Measurements from ENCODE around the gene TBL1X. TPM values are rescaled to one million over a fixed set of nuclear protein-coding genes. Genes with fewer than 3 reads are reported as not detected.
"Not testable (repeated sequence)": the region's sequence is repeated elsewhere in the genome, so short reads cannot be mapped to it uniquely, and the experiment has no call there.

Gene TBL1X
- total RNA-seq, 6 experiments from 2014 or later = 34.4 to 53.2 (median 44.9) TPM

GRCh38 chrX:9467751-9468150 lies 2.9 kb downstream of the TBL1X start:
- peaks cover 11% of the 10 kb centered on the region; the same call in 1 of the 2 replicates for H3K36me3 Mint-ChIP-seq (ENCODE audit: low read depth)
- H3K4me3 Mint-ChIP-seq = peak overlapping the region; percentile 89
- no peak for DNase-seq
- peak overlapping the region; percentile 32; the same call in 1 of the 2 replicates for H3K27ac Mint-ChIP-seq
- no peaks in the 10 kb centered on the region for H3K9me3 Mint-ChIP-seq
- no peaks in the 10 kb centered on the region; the same call in 1 of the 2 replicates for H3K27me3 Mint-ChIP-seq (ENCODE audit: insufficient read depth)
- no peak for TF ChIP-seq CTCF (IDR thresholded peaks at IDR 0.05)
- peaks cover 29% of the 10 kb centered on the region for H3K4me1 Mint-ChIP-seq (ENCODE audit: low read depth)

- H3K9me3 Mint-ChIP-seq = no peaks in the 10 kb centered on the region
Observed at GRCh38 chrX:9471571-9471985, 6.7 kb downstream of the TBL1X start.

GRCh38 chrX:9473708-9474107 lies 8.8 kb downstream of the TBL1X start:
- no peaks in the 10 kb centered on the region; the same call in 1 of the 2 replicates for H3K27me3 Mint-ChIP-seq (ENCODE audit: insufficient read depth)
- no peak overlapping the region for H3K4me3 Mint-ChIP-seq
- no peak overlapping the region for H3K27ac Mint-ChIP-seq
- peaks cover 8% of the 10 kb centered on the region for H3K4me1 Mint-ChIP-seq (ENCODE audit: low read depth)
- no peak for TF ChIP-seq CTCF (IDR thresholded peaks at IDR 0.05)
- no peak for DNase-seq
- H3K9me3 Mint-ChIP-seq = no peaks in the 10 kb centered on the region
- H3K36me3 Mint-ChIP-seq (ENCODE audit: low read depth) = peaks cover 15% of the 10 kb centered on the region; the same call in 1 of the 2 replicates

More at GRCh38 chrX:9471571-9471985, 6.7 kb downstream of the TBL1X start:
- TF ChIP-seq CTCF (IDR thresholded peaks at IDR 0.05) = no peak
- Mint-ChIP-seq H3K27me3 (ENCODE audit: insufficient read depth) (no peaks in the 10 kb centered on the region; the same call in 1 of the 2 replicates), H3K4me1 (ENCODE audit: low read depth) (peaks cover 24% of the 10 kb centered on the region), H3K4me3 (no peak overlapping the region), H3K27ac (no peak overlapping the region), H3K36me3 (ENCODE audit: low read depth) (peaks cover 20% of the 10 kb centered on the region; the same call in 1 of the 2 replicates)
- DNase-seq = no peak

- H3K4me3 Mint-ChIP-seq; DNase-seq; H3K4me1 Mint-ChIP-seq (ENCODE audit: low read depth); H3K36me3 Mint-ChIP-seq (ENCODE audit: low read depth); H3K9me3 Mint-ChIP-seq; H3K27ac Mint-ChIP-seq; H3K27me3 Mint-ChIP-seq (ENCODE audit: insufficient read depth): not testable (repeated sequence)
Observed at GRCh38 chrX:9475417-9475816, 10.6 kb downstream of the TBL1X start.

GRCh38 chrX:9475984-9476383 lies 11.1 kb downstream of the TBL1X start:
- no peaks in the 10 kb centered on the region for H3K27me3 Mint-ChIP-seq (ENCODE audit: insufficient read depth)
- peaks cover 9% of the 10 kb centered on the region; the same call in 1 of the 2 replicates for H3K36me3 Mint-ChIP-seq (ENCODE audit: low read depth)
- no peak overlapping the region for H3K4me3 Mint-ChIP-seq
- H3K4me1 Mint-ChIP-seq (ENCODE audit: low read depth) = peaks cover 8% of the 10 kb centered on the region; the same call in 1 of the 2 replicates
- no peak for DNase-seq
- no peaks in the 10 kb centered on the region for H3K9me3 Mint-ChIP-seq
- no peak overlapping the region for H3K27ac Mint-ChIP-seq
- TF ChIP-seq CTCF (IDR thresholded peaks at IDR 0.05) = no peak

- Mint-ChIP-seq H3K27me3 (ENCODE audit: insufficient read depth) (no peaks in the 10 kb centered on the region), H3K27ac (no peak overlapping the region), H3K4me1 (ENCODE audit: low read depth) (peaks cover 2% of the 10 kb centered on the region), H3K9me3 (no peaks in the 10 kb centered on the region), H3K36me3 (ENCODE audit: low read depth) (peaks cover 9% of the 10 kb centered on the region; the same call in 1 of the 2 replicates), H3K4me3 (no peak overlapping the region)
- DNase-seq = no peak
- no peak for TF ChIP-seq CTCF (IDR thresholded peaks at IDR 0.05)
Observed at GRCh38 chrX:9476810-9477575, 12.1 kb downstream of the TBL1X start.
